Measurements from ENCODE around the gene GLRX5.

Gene GLRX5

GRCh38 chr14:95555053-95555452 is 20.2 kb downstream of the GLRX5 start:
- Histone ChIP-seq H4K91ac (ENCODE audit: low read length) (no peak overlapping the region), H3K27ac (ENCODE audit: low read length, poor library complexity, severe bottlenecking) (no peak overlapping the region), H3K14ac (ENCODE audit: low read length in 2 of 2) (no peak overlapping the region), H2AFZ (ENCODE audit: low read depth, low read length) (no peak overlapping the region), H3K4me3 (ENCODE audit: insufficient read depth in 1 of 2, low read depth in 1 of 2, low read length in 2 of 2) (no peak overlapping the region), H3K4me1 (ENCODE audit: control insufficient read depth, insufficient read depth, low read depth, low read length) (peaks cover 4% of the 10 kb centered on the region), H3K18ac (ENCODE audit: low read depth in 1 of 2, low read length in 2 of 2) (no peak overlapping the region), H3K9ac (ENCODE audit: low read length) (no peak overlapping the region), H3K9me3 (ENCODE audit: control insufficient read depth, low read length) (no peaks in the 10 kb centered on the region), H2BK120ac (ENCODE audit: low read depth, low read length) (no peak overlapping the region), H3K27me3 (ENCODE audit: control insufficient read depth in 1 of 2, insufficient read depth in 1 of 2, low read length in 2 of 2) (no peaks in the 10 kb centered on the region), H3K4ac (ENCODE audit: low read depth in 1 of 2, low read length in 2 of 2) (no peak overlapping the region), H2BK15ac (ENCODE audit: low read depth, poor library complexity, severe bottlenecking) (no peak overlapping the region), H2BK12ac (ENCODE audit: low read length in 2 of 2) (no peak overlapping the region), H3K36me3 (ENCODE audit: control insufficient read depth in 1 of 2, insufficient read depth in 2 of 2, low read depth in 1 of 2, low read length in 2 of 2) (peaks cover 0 to 6% of the 10 kb centered on the region in 2 experiments), H4K8ac (ENCODE audit: low read length) (no peak overlapping the region), H3K79me1 (replicated peaks; ENCODE audit: low read length, poor library complexity, severe bottlenecking) (peaks cover 8% of the 10 kb centered on the region), H2AK5ac (ENCODE audit: low read length, severe bottlenecking) (no peak overlapping the region), H3K23ac (ENCODE audit: low read length in 2 of 2) (no peak overlapping the region), H3K4me2 (ENCODE audit: low read length, poor library complexity, severe bottlenecking) (no peak overlapping the region), H2BK5ac (ENCODE audit: low read depth, low read length, poor library complexity, severe bottlenecking) (no peak overlapping the region)
- DNase-seq = no peak
- 87% methylated on average over 10 of the region's 10 CpGs for WGBS

DNA sequence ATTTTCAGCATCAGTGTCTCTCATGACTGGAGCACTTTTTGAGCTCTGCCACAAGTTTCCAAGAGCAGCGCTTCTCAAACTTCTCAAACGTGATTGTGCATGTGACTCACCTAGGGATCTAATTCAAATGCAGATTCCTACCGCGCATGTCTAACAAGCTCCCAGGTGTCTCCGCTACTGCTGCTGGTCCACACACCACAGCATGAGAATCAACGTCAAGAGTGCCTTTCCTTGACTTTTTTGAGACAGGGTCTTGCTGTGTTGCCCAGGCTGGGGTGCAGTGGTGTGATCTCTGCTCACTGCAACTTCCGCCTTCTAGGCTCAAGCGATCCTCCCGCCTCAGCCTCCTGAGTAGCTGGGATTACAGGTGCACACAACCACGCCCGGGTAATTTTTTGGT is 22.4 kb downstream of the GLRX5 start:
- Histone ChIP-seq H2BK120ac (ENCODE audit: low read depth, low read length) (no peak overlapping the region), H3K23ac (ENCODE audit: low read length in 2 of 2) (no peak overlapping the region), H2BK15ac (ENCODE audit: low read depth, poor library complexity, severe bottlenecking) (no peak overlapping the region), H3K79me1 (replicated peaks; ENCODE audit: low read length, poor library complexity, severe bottlenecking) (no peaks in the 10 kb centered on the region), H2AK5ac (ENCODE audit: low read length, severe bottlenecking) (no peak overlapping the region), H3K4me2 (ENCODE audit: low read length, poor library complexity, severe bottlenecking) (no peak overlapping the region), H2AFZ (ENCODE audit: low read depth, low read length) (no peak overlapping the region), H4K91ac (ENCODE audit: low read length) (no peak overlapping the region), H3K9ac (ENCODE audit: low read length) (no peak overlapping the region), H3K14ac (ENCODE audit: low read length in 2 of 2) (no peak overlapping the region), H4K8ac (ENCODE audit: low read length) (no peak overlapping the region), H3K36me3 (ENCODE audit: control insufficient read depth in 1 of 2, insufficient read depth in 2 of 2, low read depth in 1 of 2, low read length in 2 of 2) (peaks cover 0 to 3% of the 10 kb centered on the region in 2 experiments), H2BK12ac (ENCODE audit: low read length in 2 of 2) (no peak overlapping the region), H3K27ac (ENCODE audit: low read length, poor library complexity, severe bottlenecking) (no peak overlapping the region), H3K4ac (ENCODE audit: low read depth in 1 of 2, low read length in 2 of 2) (no peak overlapping the region), H3K9me3 (ENCODE audit: control insufficient read depth, low read length) (no peaks in the 10 kb centered on the region), H3K4me3 (ENCODE audit: insufficient read depth in 1 of 2, low read depth in 1 of 2, low read length in 2 of 2) (no peak overlapping the region), H3K27me3 (ENCODE audit: control insufficient read depth in 1 of 2, insufficient read depth in 1 of 2, low read length in 2 of 2) (peaks cover 8 to 12% of the 10 kb centered on the region in 2 experiments), H3K18ac (ENCODE audit: low read depth in 1 of 2, low read length in 2 of 2) (no peak overlapping the region), H2BK5ac (ENCODE audit: low read depth, low read length, poor library complexity, severe bottlenecking) (no peak overlapping the region), H3K4me1 (ENCODE audit: control insufficient read depth, insufficient read depth, low read depth, low read length) (no peaks in the 10 kb centered on the region)
- DNase-seq = no peak
- WGBS = 71% methylated on average over 11 of the region's 11 CpGs

- WGBS = 66% methylated on average over 2 of the region's 2 CpGs
- Histone ChIP-seq H3K9ac (ENCODE audit: low read length) (no peak overlapping the region), H3K9me3 (ENCODE audit: control insufficient read depth, low read length) (no peaks in the 10 kb centered on the region), H3K23ac (ENCODE audit: low read length in 2 of 2) (no peak overlapping the region), H4K8ac (ENCODE audit: low read length) (no peak overlapping the region), H3K27me3 (ENCODE audit: control insufficient read depth in 1 of 2, insufficient read depth in 1 of 2, low read length in 2 of 2) (peaks cover 11 to 17% of the 10 kb centered on the region in 2 experiments), H3K4me1 (ENCODE audit: control insufficient read depth, insufficient read depth, low read depth, low read length) (peaks cover under 1% of the 10 kb centered on the region), H3K27ac (ENCODE audit: low read length, poor library complexity, severe bottlenecking) (no peak overlapping the region), H3K79me1 (replicated peaks; ENCODE audit: low read length, poor library complexity, severe bottlenecking) (no peaks in the 10 kb centered on the region), H2BK5ac (ENCODE audit: low read depth, low read length, poor library complexity, severe bottlenecking) (no peak overlapping the region), H3K4me2 (ENCODE audit: low read length, poor library complexity, severe bottlenecking) (no peak overlapping the region), H3K18ac (ENCODE audit: low read depth in 1 of 2, low read length in 2 of 2) (no peak overlapping the region), H2AK5ac (ENCODE audit: low read length, severe bottlenecking) (no peak overlapping the region), H3K4me3 (ENCODE audit: insufficient read depth in 1 of 2, low read depth in 1 of 2, low read length in 2 of 2) (no peak overlapping the region), H3K14ac (ENCODE audit: low read length in 2 of 2) (no peak overlapping the region), H2AFZ (ENCODE audit: low read depth, low read length) (no peak overlapping the region), H2BK15ac (ENCODE audit: low read depth, poor library complexity, severe bottlenecking) (no peak overlapping the region), H4K91ac (ENCODE audit: low read length) (no peak overlapping the region), H2BK12ac (ENCODE audit: low read length in 2 of 2) (no peak overlapping the region), H3K36me3 (ENCODE audit: control insufficient read depth in 1 of 2, insufficient read depth in 2 of 2, low read depth in 1 of 2, low read length in 2 of 2) (peaks cover 0 to 3% of the 10 kb centered on the region in 2 experiments), H3K4ac (ENCODE audit: low read depth in 1 of 2, low read length in 2 of 2) (no peak overlapping the region), H2BK120ac (ENCODE audit: low read depth, low read length) (no peak overlapping the region)
- DNase-seq = no peak
Measured at GRCh38 chr14:95557832-95558231, 23.0 kb downstream of the GLRX5 start.

- no peak overlapping the region for H2BK120ac ChIP-seq (ENCODE audit: low read depth, low read length)
- H2BK15ac ChIP-seq (ENCODE audit: low read depth, poor library complexity, severe bottlenecking) = no peak overlapping the region
- no peak overlapping the region for H2BK12ac ChIP-seq (ENCODE audit: low read length in 2 of 2)
- no peak overlapping the region for H3K18ac ChIP-seq (ENCODE audit: low read depth in 1 of 2, low read length in 2 of 2)
- no peaks in the 10 kb centered on the region for H3K9me3 ChIP-seq (ENCODE audit: control insufficient read depth, low read length)
- no peak overlapping the region for H3K4ac ChIP-seq (ENCODE audit: low read depth in 1 of 2, low read length in 2 of 2)
- no peak overlapping the region for H4K91ac ChIP-seq (ENCODE audit: low read length)
- H3K4me2 ChIP-seq (ENCODE audit: low read length, poor library complexity, severe bottlenecking) = no peak overlapping the region
- H2BK5ac ChIP-seq (ENCODE audit: low read depth, low read length, poor library complexity, severe bottlenecking) = no peak overlapping the region
- no peak overlapping the region for H4K8ac ChIP-seq (ENCODE audit: low read length)
- H3K27ac ChIP-seq (ENCODE audit: low read length, poor library complexity, severe bottlenecking) = no peak overlapping the region
- no peak for DNase-seq
- H3K14ac ChIP-seq (ENCODE audit: low read length in 2 of 2) = no peak overlapping the region
- peaks cover 4% of the 10 kb centered on the region for H3K4me1 ChIP-seq (ENCODE audit: control insufficient read depth, insufficient read depth, low read depth, low read length)
- WGBS = 70% methylated on average over 6 of the region's 6 CpGs
- H2AK5ac ChIP-seq (ENCODE audit: low read length, severe bottlenecking) = no peak overlapping the region
- H3K27me3 ChIP-seq (ENCODE audit: control insufficient read depth in 1 of 2, insufficient read depth in 1 of 2, low read length in 2 of 2) = peaks cover 11 to 20% of the 10 kb centered on the region in 2 experiments
- H3K9ac ChIP-seq (ENCODE audit: low read length) = no peak overlapping the region
- no peak overlapping the region for H3K23ac ChIP-seq (ENCODE audit: low read length in 2 of 2)
- no peak overlapping the region for H2AFZ ChIP-seq (ENCODE audit: low read depth, low read length)
- no peaks in the 10 kb centered on the region for H3K79me1 ChIP-seq (replicated peaks; ENCODE audit: low read length, poor library complexity, severe bottlenecking)
- peaks cover 0 to 3% of the 10 kb centered on the region in 2 experiments for H3K36me3 ChIP-seq (ENCODE audit: control insufficient read depth in 1 of 2, insufficient read depth in 2 of 2, low read depth in 1 of 2, low read length in 2 of 2)
- H3K4me3 ChIP-seq (ENCODE audit: insufficient read depth in 1 of 2, low read depth in 1 of 2, low read length in 2 of 2) = no peak overlapping the region
Measured at GRCh38 chr14:95559203-95559602, 24.4 kb downstream of the GLRX5 start.

Data from mesenchymal stem cell (in vitro differentiated cells and primary cell).